T-helper 1 cell (primary cell): ENCODE measurements around the gene ZBED4.
A peak's percentile ranks its signal among the peaks of the same experiment; 100 is the strongest.

Source experiments
- DNase-seq, 5 donors: peaks; one replicate each; pipeline ENCODE4 v3.0.0-alpha.2; 2012 to 2020

Gene ZBED4

DNA sequence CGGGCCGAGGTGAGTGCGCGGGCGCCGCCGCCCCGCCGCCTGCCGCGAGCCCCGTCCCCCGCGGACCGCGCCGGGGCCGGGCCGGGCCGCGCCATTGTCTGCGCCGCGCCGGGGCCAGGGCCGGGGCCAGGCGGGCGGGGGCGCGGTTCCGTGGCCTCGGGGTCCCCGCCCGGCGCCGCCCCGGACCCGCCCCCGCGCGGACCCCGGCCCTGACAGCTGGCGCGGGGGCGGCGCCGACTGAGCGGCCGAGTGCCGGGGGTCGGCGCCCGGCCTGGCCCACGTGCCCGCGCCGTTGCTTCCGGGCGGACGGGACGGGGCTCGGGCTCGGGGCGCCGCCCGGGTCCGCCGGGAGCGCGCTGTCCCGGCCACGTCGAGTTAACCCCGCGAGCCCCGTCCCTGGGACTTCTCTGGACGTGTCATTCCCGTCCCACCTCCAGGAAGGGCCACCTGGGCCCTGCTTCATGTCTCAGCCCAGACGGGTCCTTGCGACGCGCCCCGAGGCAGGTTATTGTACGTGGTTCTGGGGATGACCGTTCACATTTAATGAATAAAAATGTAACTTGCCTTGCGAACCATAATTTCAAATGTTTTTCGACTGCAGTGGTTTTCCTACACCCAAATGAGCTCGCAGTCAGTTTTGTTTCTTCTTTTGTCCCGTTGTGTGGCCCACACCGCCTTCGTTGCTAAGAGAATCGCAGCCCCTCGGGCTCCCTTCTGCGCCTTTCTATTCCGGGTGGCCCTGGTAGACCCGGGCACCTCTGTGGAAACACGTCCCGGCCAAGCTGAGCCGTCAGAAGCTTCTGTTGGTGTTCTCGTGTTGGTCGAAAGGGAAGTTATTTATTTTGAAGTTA is 562 bp downstream of the ZBED4 start:
- DNase-seq, result no peak

DNA sequence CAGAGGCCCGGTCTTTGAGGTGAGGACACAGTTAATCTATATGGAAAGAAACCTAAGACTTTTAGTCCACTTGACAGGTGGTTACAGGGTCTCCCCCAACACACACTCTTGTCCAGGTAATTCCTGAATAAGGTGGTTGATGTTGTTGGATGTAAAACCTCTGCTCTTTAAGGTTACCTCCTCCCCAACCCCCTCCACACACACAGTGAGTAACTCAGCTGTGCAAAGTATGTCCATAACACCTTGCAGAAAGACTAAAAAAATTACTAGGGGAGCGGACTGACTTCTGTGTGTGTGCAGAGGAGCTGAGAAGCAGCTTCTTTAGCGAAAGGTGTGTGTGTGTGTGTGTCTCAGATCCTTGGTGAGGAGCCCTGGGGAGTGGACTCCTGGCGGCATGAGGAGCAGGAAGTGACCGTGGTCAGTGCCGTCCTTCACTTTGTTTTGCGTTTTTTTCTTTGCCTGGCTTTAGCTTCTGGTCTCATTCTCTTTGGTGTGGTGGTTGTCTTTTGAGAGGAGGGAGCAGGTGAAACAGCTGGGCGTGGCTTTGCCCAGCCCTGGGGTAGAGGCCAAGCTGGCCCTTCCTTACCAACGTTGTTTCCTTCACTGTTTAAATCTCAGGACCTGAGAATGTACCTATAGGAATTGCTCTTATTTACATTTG is 1.7 kb downstream of the ZBED4 start:
- no peak for DNase-seq

DNA sequence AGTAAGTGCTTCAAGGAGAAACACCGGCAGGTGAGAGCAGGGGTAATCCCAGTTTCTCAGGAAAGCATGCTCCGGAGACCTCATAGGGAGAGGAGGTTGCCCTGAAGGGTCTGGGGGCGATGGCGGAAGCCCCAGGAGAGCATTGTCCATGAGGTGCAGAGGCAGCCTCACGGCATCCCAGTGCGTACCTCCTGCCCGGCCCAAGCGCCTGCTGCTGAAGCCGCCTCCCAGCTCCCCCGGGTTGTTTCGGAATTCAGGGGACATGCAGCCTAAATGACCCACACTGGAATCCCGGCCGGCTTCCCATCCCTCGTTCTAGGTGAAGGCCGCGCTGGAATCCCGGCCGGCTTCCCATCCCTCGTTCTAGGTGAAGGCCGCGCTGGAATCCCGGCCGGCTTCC is 2.7 kb downstream of the ZBED4 start:
- no peak for DNase-seq

DNA sequence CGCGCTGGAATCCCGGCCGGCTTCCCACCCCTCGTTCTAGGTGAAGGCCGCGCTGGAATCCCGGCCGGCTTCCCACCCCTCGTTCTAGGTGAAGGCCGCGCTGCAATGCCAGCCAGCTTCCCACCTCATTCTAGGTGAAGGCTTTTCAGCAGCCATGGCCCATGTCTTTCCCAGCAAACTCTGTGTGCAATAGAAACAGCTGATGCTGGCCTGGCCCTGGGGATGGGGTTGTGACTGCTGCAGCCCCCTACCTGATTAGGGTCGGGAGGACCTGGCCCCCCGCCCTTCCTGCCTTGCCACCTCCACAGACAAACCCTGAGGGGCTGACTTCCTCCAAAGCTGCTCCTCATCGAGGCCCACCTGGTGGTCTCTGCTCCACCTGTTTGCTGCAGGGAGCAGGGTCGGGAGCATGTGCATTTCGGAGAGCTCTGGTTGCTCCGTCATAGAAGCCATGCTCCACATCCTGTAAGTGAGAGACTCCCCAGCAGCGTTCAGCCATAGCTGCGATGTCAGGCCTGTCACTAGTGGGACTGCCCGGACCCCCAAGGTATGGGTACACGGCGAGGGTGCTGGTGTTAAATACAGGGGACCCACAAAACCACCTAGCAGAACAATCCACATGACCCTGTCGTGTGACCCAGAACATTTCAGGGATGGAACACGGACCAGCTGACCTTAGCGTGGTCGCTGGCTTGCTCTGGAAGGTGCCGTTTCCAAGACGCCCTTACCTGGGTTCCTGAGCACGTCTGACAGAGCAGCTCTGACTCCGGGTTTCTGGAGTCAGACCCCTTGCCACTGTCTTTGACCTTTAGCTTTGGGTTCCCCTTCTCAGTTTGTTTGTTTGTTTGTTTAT is 3.3 kb downstream of the ZBED4 start:
- no peak for DNase-seq

DNA sequence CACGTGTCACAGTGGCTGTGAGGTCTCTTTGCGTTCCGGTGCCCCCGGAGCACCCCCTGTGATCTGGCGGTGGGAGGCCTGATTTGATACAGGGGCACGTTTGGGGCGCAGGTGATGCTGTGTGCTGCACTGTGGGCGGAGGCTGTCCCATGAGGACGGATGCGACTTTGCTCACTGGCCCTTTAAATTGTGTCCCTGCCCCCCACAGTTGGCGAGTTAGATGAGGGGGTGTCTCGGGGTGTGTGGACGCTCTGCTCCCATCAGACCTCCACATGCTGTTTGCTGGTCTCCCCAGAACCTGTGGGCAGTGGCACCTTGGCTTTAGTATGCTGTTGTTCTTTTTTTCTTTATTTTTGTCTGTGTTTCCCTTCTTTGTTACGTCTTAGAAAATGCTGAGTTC is 5.2 kb downstream of the ZBED4 start:
- no peak for DNase-seq

DNA sequence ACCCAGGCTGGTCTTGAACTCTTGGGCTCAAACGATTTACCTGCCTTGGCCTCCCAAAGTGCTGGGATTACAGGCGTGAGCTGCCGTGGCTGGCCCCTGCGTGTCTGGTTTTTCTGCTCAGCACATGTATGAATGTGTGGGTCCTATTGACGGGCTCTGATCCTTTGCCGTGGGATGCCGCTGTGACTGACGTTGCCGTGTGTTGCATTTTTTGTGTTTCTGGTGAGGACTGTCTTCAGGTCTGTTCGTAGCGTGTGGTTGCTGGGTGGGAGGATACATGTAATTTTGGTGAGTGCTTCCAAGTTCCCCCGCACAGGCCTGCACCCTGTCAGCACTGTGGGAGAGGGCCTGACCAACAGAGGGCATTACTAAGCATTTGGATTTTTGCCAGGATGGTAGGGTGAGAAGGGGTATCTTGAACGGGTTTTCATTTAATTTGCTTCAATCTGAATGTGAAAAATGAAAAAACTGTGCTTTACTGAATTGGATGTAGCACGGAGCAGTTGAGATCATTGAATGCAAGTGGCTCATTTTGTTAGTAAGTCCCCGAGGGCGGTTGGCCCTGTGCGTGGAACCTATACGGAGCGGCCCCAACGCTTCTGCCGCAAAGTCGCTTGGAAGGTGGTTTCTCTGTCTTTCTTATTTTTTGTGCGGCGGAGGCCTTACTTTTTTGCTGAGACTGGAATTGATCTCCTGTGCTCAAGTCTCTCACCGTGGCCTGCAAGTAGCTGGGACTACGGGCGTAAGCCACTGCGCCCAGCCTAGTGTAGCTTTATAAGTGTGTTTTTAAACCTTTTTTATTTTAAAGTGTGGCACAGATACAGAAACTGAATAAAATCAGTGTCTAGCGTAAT is 8.2 kb downstream of the ZBED4 start:
- DNase-seq, result no peak

DNA sequence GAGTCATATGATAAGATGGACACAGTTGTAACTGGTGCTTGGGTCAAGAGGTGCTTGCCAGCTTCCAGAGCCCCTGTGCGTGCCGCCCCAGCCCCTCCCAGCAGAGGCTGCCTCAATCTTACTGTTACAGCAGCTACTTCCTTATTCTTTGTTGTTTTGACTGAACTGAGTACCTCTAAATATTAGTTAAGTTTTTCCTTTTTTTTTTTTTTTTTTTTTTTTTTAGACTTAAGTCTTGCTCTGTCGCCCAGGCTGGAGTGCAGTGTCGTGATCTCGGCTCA is 8.8 kb downstream of the ZBED4 start:
- no peak for DNase-seq

DNA sequence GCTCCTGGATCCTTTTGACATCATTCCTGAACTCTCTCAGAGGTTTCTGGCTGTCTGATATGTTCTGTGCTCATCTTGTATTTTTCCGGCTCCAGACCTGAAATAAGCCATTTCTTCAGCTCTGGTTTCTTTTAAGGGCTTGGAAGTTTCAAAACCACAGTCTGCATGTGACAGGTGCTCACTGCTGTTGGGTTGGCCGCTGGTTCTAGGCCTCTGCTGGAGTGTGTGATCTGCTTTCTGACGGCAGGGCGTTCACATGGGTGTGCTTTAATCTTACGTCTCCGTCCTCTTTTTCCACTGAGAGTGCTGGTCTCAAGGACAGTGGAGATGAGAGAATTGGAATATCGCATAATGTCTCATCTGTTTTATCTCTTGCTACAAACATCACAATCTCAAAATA is 10.3 kb downstream of the ZBED4 start:
- no peak for DNase-seq

DNA sequence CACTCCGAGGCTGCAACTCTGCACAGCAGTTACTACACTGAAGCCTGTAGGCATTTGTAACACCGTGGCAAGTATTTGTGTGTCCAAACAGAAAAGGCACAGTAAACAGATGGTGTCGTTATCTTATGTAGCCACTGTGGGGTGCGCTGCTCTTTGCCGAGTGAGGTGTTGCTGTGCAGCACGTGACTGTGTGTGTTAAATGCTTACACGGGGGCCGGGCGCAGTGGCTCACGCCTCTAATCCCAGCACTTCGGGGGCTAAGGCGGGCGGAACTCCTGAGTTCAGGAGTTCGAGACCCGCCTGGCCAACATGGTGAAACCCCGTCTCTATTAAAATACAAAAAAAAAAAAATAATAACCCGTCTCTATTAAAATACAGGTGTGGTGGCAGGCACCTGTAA is 11.5 kb downstream of the ZBED4 start:
- DNase-seq, result no peak

DNA sequence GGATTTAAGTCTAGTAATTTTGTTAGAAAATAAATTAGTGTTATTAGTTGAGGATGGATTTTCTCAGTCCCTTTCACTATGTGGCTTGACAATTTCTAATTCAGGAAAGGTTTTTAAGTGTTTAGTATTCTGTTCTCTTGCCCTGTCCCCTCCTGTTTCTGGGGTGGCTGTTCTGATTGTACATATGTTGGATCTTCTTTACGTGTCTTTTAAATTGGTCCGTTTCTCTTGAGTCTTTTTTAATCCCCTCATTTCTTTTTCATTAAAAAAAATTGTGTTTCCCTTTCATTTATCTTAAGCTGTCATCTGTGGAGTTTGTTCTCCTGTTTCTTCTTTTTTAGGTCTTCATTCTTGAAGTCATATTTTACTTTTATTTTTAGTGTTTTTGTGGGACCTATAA is 12.5 kb downstream of the ZBED4 start:
- no peak for DNase-seq

DNA sequence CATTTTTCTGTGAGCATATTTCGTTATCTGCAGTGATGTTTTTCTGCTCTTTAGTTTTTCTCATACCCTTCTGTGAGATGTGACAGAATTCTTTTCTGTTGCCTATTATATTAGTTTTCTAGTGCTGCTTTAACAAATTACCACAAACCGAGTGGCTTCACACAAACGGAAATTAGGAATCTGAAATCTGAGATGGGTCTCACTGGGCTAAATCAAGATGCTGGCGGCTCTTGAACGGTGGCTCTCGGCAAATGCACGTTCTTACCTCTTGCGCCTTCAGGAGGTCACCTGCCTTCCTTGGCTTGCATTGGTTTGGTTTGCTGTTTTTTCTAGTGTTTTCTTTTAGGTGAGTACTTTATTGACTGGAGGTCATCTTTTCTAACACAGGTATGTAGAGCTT is 13.0 kb downstream of the ZBED4 start:
- no peak for DNase-seq

DNA sequence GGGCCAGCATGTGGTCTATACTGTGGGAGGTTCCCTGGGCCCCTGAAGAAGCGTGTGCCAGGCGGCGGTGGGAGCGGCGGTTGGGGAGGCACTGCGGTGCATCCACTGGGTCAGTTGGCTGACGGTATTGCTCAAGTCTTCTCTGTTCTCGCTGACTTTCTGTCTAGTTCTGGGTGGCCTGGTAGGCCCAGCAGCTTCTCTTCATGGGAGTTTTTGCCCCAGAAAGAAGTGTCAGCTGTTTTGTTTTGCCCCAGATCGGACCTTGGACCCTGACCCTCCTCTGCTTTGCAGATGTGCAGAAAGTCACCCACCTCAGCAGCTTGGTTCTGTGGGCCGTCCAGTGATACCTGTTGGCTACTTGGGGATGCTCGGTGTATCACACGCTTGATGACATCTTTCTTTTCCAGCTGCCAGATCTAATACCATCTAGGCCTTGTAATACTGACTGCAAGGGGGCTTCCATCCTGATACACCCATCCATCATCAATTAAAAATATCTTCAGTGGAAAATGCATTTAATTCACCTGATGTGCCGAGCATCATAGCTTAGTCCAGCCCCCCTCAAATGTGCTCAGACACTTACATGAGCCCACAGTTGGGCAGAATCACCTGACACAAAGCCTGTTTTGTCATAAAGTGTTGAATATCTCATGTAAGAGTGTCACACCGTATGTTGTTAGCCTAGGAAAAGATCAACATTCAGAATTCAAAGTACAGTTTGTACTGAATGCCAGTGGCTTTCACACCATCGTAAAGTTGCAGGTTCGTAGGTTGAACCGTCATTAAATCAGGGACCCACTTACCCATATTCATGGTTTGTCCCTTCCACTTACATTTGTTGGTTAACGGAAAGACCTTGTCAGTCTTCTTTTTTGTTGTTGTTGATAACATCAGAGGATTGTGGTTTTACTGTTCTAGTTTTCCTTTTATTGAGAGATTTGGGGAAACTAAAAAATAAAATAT is 13.9 kb downstream of the ZBED4 start:
- DNase-seq, result peak in 1 of 5 donors; percentile 41

DNA sequence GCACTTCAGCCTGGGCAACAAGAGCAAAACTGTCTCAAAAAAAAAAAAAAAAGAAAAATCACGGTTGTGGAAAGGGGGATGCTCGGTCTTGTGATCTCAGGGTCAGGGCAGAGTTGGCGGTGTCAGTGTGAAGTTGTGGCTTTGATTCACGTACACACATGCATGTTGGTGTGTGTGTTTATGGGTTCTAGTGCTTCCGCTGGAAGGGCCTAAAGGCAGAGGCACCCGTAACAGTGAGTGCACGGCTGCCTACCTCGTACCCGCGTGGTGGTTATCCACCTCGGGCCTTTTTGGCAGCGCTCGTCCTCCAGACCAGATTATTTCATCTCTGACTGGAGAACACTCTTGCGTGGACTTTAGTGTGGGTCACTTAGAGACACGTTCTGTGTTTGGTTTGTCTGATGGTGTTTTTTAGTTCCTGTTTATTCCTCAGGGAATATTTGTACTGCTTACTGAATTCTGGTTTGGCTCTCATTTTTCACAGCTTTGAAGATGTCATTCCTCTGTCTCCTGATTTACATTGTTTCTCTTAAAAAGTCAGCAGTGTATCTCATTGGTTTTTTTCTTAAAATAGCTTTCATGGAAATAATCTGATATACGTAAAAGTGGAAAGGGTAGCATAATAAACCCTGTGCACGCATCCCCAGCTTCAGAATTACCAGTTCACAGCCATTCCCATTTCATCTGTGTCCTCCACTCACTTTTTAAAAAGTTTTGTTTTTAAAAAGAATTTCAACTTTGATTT is 15.6 kb downstream of the ZBED4 start:
- DNase-seq, result no peak

DNA sequence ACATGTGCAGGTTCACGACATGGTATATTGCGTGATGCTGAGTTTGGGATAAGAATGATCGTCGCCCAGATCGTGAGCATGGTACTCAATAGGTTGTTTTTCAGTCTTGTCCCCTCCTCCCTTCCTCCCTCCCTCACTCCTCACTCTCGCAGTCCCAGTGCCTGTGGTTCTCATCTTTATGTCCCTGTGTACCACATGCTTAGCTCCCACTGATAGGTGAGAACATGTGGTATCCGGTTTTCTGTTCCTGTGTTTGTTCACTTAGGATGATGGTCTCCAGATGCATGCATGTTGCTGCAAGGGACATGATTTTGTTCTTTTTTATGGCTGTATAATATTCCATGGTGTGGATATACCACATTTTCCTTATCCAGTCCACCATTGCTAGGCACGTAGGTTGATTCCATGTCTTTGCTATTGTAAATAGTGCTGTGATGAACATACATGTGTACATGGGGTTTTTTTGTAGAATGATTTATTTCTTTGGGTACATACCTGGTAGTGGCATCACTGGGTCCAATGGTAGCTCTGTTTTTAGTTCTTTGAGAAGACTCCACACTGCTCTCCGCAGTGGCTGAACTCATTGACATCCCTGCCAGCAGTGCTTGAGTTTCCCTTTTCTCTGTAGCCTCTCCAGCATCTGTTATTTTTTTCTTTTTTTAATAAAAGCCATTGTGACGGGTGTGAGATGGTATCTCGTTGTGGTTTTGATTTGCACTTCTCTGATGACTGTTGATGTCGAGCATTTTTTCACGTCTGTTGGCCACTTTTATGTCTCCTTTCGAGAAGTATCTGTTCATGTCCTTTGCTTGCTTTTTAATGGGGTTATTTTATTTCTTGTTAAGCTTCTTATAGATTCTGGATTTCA is 16.4 kb downstream of the ZBED4 start:
- peak in 4 of 5 donors; percentile 17 to 48 (median 37) for DNase-seq

DNA sequence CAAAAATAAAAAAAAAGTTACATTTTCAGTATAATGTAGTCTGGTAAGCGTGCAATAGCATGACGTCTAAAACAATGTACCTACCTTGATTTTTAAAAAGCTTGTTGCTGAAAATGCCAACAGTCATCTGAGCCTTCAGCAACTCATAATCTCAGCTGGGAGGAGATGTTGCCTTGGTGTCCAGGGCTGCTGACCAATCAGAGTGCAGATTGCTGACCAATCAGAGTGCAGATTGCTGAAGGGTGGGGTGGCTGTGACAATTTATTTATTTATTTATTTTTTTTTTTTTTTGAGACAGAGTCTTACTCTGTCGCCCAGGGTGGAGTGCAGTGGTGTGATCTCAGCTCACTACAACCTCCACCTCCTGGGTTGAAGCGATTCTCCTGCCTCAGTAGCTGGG is 17.8 kb downstream of the ZBED4 start:
- DNase-seq, result no peak

DNA sequence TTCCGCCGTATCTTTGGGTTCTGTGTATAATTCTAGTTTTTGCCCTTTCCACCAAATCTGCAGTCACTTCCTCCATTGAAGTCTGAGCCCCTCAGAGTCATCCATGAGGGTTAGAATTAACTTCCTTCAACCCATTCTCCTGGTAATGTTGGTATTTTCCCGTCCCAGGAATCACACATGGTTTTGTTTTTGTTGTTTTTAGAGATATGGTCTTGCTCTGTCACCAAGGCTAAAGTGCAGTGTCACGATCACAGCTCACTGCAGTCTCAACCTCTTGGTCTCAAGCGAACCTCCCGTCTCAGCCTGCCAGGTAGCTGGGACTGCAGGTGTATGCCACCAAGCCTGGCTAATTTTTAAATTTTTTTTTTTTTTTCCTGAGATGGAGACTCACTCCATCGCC is 18.7 kb downstream of the ZBED4 start:
- no peak for DNase-seq

DNA sequence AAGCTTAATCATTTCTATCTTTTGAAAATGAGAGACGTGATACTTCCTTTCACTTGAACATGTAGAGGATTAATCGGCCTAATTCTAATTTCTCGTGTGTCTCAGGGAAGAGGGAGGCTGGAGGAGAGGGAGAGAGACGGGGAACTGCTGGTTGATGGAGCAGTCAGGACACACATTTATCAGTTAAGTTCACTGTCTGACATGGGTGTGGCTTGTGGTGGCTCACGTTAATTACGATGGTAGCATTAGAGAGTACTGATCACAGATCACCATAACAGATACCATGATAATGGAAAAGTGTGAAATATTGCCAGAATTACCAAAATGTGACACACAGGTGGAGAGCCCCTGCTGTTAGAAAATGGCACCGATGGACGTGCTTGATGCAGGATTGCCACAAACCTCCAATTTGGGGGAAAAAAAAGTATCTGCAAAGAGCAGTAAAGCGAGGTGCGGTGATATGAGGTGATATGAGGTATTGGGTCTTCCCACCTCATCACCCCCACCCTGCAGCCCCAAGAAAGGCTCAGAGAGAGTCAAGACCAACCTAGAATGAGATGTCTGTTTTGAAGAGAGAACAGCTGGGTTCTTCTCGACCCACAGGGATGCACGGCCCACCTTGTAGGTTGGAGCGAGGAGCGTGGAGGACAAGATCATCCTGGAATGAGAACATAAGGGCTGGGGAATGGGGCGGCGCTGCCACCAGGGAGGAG is 19.7 kb downstream of the ZBED4 start:
- no peak for DNase-seq

DNA sequence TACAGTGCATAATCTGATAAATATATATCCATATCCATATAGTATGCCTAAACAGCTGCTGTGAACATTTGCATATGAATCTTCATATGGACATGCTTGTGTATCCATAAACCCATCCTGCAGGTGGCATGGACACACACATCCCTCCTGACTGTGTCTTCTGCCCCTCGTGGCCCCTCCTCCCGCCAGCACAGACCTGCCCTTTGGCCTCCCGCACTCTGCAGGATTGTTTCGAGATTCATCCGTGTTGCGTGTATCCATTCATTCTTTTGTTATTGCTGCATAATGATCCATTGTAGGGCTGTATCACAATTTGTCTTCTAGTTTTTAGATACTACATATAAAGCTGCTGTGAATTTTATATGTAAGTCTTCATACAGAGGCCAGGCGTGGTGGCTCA is 24.0 kb downstream of the ZBED4 start:
- no peak for DNase-seq

DNA sequence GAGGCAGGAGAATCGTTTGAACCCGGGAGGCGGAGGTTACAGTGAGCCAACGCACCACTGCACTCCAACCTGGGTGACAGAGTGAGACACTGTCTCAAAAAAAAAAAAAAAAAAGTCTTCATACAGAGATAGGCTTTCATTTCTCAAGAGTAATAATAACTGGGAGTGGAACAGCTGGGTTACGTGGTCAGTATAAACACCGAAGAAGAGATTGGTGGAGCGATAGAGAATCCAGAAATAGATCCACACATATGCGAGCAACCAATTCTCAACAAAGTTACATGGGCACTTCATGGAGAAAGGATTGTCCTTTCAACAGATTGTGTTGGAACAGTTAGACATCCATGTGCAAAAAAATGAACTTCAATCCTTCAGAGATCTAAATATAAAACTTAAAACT is 24.6 kb downstream of the ZBED4 start:
- DNase-seq, result no peak
